ENCODE measurements around the gene SHISAL1. TPM values are rescaled to one million over a fixed set of nuclear protein-coding genes. Genes with fewer than 3 reads are reported as not detected.
"Not testable (repeated sequence)": the region's sequence is repeated elsewhere in the genome, so short reads cannot be mapped to it uniquely, and the experiment has no call there.

The SHISAL1 gene
- total RNA-seq, 2 donors from 2014 or later: not detected

DNA sequence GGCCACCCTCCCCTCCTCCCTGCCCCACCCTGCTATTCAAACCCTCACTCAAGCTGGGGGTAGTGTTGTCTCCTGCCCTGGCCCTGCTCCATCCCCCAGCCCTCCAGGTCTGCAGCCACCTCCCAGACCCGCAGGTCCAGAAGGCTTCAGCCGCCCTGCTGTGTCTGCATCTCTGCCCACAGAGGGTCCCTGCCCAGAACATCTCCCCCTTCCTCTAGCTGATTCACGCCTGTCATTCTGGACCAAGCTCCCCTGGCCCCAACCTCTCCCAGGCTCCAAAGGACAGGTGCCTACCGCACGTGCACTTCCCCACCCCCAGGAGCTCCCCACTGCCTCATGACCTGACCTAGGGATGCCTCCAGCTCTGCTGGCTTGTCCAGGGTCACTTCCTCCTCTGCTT is 16.0 kb upstream of the SHISAL1 start:
- peaks cover 19 to 22% of the 10 kb centered on the region in 2 donors for H3K4me1 Mint-ChIP-seq (ENCODE audit: low read depth in 2 of 2)

DNA sequence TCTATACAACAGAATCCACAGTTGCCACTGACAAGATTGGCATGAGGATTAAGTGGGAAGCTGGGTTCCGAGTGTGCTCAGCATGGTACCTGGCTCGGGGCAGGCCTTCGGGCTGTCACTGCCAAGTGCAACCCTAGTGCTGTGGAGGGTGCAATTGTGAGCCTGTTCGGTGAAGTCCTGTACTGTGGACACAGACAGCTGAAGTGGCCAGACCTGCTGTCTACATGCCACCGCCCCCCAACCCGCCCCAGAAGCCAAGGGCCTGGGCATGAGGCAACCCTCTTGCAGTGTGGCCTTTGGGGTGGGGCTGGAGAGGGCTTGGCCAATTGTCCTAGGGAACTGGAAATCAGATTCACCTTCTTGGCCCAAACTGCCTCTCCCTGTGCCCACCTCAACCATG is 15.6 kb upstream of the SHISAL1 start:
- ATAC-seq (no peak), DNase-seq (ENCODE audit: low spot score) (no peak)
- H3K4me3 Mint-ChIP-seq: no peak overlapping the region
- H3K27me3 Mint-ChIP-seq: peaks cover 32 to 49% of the 10 kb centered on the region in 2 donors
- no peak overlapping the region for H3K27ac Mint-ChIP-seq
- no peaks in the 10 kb centered on the region for H3K9me3 Mint-ChIP-seq
- H3K36me3 Mint-ChIP-seq: no peaks in the 10 kb centered on the region
- peaks cover 19 to 22% of the 10 kb centered on the region in 2 donors for H3K4me1 Mint-ChIP-seq (ENCODE audit: low read depth in 2 of 2)

More for the DNA sequence above, 16.0 kb upstream of the SHISAL1 start:
- H3K27me3 Mint-ChIP-seq: peaks cover 27 to 44% of the 10 kb centered on the region in 2 donors
- H3K9me3 Mint-ChIP-seq: no peaks in the 10 kb centered on the region
- ATAC-seq: no peak
- no peak overlapping the region for H3K27ac Mint-ChIP-seq
- DNase-seq (ENCODE audit: low spot score): no peak
- H3K4me3 Mint-ChIP-seq: no peak overlapping the region
- no peaks in the 10 kb centered on the region for H3K36me3 Mint-ChIP-seq

DNA sequence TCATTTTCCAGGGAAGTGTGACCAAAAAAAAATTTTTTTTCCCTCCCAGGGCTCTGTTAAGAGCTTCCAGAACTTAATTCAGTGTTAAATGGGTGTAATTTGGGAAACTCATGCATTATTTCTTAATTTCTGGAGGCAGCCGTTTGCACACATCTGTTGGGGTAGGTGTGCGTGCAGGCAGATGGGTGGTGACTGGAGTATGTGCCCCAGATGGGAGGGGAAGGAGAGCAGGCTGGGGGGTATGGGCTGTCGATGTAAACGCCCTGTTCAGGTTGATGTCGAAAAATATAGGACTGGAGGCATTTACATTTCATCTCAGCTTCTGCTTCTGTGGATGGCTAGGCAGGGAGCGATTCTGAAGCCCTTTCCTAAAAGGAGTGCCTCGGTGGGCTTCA is 13.7 kb upstream of the SHISAL1 start:
- Mint-ChIP-seq H3K27ac (no peak overlapping the region), H3K36me3 (no peaks in the 10 kb centered on the region), H3K4me3 (peak overlapping the region; percentile 63), H3K9me3 (no peaks in the 10 kb centered on the region), H3K4me1 (ENCODE audit: low read depth in 2 of 2) (peaks cover 16 to 17% of the 10 kb centered on the region in 2 donors), H3K27me3 (peaks cover 31 to 49% of the 10 kb centered on the region in 2 donors)
- no peak for ATAC-seq
- DNase-seq (ENCODE audit: low spot score): no peak

DNA sequence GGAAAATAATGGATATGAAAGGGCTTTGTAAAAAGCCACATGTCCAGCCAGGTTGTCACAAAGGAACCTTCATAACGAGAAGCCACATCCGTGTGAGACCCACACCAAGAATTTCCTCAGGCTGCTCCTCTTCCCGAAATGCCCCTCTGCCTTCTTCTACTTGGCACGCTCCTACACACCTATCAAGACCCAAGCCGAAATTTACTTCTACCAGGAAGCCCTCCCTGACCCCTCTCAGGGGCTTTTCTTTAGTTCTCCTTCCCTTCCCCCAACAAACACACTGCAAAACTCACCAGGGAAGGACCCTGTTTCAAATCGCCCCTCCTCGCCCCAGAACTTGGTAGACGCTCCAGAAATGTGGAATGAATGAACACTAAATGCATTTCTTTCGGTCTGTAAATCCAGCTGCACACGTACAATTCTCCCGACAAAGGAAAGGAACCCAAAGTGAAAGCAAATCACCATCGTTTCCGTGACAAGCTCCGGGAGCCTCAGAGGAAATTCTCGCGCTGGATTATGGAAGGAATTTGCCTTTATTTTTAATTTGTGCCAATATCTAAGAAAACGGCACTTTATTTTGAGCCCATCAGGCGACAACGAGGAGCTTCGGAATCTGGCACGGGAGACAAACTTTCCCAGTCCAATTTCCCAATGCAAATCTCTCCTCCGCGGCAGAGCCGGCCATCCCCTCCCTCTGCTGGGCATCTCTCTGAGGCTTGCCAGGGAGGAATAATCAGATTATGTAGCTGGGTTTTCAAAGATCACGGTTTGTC is 13.2 kb upstream of the SHISAL1 start:
- Mint-ChIP-seq H3K27ac (no peak overlapping the region), H3K4me3 (peak overlapping the region; percentile 63), H3K36me3 (no peaks in the 10 kb centered on the region), H3K4me1 (ENCODE audit: low read depth in 2 of 2) (peaks cover 16 to 17% of the 10 kb centered on the region in 2 donors), H3K9me3 (no peaks in the 10 kb centered on the region), H3K27me3 (peaks cover 31 to 49% of the 10 kb centered on the region in 2 donors)
- ATAC-seq (no peak), DNase-seq (ENCODE audit: low spot score) (no peak)

- not testable (repeated sequence) for ATAC-seq; H3K27ac Mint-ChIP-seq; H3K4me1 Mint-ChIP-seq (ENCODE audit: low read depth in 2 of 2); H3K4me3 Mint-ChIP-seq; H3K9me3 Mint-ChIP-seq; H3K36me3 Mint-ChIP-seq; DNase-seq (ENCODE audit: low spot score)
- peaks cover 22 to 37% of the 10 kb centered on the region in 2 donors for H3K27me3 Mint-ChIP-seq
These were observed 10.5 kb upstream of the SHISAL1 start for GRCh38 chr22:44323140-44323790.

DNA sequence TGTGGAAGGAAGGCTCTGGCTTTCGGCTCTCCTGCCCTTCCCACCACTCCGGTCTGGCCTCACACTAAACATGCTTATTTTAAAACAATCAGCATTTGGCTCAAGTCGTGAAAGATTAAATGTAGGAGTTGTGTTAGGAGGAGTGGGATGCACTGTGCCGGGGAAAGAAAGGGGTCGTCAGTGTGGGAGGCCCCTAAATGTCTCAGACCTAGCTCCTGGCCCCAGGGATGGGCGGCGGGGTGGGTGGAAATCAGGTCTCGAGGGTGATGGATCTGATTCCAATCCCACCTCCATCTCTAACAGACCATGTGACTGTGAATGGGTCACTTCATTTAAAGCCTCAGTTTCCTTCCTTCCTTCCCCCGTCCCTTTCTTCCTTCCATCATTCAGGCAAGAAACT is 6.9 kb upstream of the SHISAL1 start:
- DNase-seq (ENCODE audit: low spot score) (no peak), ATAC-seq (no peak)
- Mint-ChIP-seq H3K9me3 (no peaks in the 10 kb centered on the region), H3K4me3 (no peak overlapping the region), H3K4me1 (ENCODE audit: low read depth in 2 of 2) (peaks cover 4% of the 10 kb centered on the region in 2 donors), H3K36me3 (no peaks in the 10 kb centered on the region), H3K27me3 (peaks cover 9 to 16% of the 10 kb centered on the region in 2 donors), H3K27ac (no peak overlapping the region)

DNA sequence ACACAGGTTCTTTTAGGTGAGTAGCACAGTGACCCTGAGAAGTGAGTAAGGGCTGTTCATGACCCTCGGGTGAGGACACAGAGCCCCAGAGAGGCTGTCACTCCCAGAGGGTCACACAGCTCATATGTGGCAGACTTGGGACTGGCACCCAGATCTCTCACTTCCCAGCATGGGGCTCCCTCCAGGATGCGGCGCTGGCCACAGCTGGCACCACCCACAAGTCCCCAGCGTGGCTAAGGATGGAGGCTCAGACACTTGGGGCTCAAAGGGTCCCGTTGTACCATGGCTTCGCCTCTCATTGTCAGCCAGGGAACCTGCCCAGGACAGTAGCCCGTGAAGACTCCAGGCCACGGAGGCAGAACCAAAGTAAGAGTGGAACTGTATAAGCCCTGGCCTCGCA is 6.0 kb upstream of the SHISAL1 start:
- DNase-seq (ENCODE audit: low spot score) (no peak), ATAC-seq (no peak)
- no peak overlapping the region for H3K27ac Mint-ChIP-seq
- H3K36me3 Mint-ChIP-seq: no peaks in the 10 kb centered on the region
- no peak overlapping the region for H3K4me3 Mint-ChIP-seq
- peaks cover 8 to 14% of the 10 kb centered on the region in 2 donors for H3K27me3 Mint-ChIP-seq
- no peaks in the 10 kb centered on the region for H3K9me3 Mint-ChIP-seq
- H3K4me1 Mint-ChIP-seq (ENCODE audit: low read depth in 2 of 2): peaks cover 10% of the 10 kb centered on the region in 2 donors

DNA sequence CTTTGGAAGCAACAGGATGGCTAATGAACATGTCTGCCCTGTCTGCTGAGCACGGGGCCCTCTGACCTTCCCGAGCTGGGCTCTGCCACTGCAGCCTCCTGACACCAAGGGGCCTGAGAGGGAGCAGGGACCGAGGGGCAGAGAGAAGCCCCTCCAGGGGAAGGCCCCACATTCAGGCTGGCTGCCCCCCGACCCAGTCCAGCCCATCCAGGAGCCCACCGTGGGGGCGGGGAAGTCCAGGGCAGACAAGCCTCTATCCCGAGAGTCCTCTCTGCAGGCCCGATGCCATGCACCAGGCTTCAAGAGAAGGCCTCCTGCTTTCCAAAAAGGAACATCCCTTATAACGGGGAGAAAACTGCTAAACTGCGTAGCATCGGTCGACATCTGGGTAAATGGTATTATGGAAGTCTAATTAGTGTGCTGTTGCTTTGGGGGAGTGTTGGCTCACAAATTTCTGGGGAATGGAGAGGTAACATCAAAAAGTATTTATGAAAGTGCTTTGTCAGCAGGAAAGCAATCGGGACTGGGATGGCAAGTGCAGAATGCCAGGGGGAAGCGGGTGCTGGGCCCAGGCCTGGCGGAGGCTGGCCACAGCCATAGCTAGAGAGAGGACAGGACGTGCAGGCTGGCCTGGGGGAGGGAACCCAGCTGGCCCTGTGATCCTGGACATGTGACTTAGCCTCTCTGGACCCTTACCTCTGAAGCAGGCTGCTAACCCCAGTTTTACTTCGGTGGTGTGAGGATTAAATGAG is 5.3 kb upstream of the SHISAL1 start:
- H3K27ac Mint-ChIP-seq: no peak overlapping the region
- DNase-seq (ENCODE audit: low spot score) (no peak), ATAC-seq (no peak)
- peaks cover 3 to 8% of the 10 kb centered on the region in 2 donors for H3K27me3 Mint-ChIP-seq
- H3K4me1 Mint-ChIP-seq (ENCODE audit: low read depth in 2 of 2): peaks cover 10% of the 10 kb centered on the region in 2 donors
- no peak overlapping the region for H3K4me3 Mint-ChIP-seq
- no peaks in the 10 kb centered on the region for H3K36me3 Mint-ChIP-seq
- no peaks in the 10 kb centered on the region for H3K9me3 Mint-ChIP-seq

- no peaks in the 10 kb centered on the region for H3K9me3 Mint-ChIP-seq
- ATAC-seq: no peak
- H3K27me3 Mint-ChIP-seq: no peaks in the 10 kb centered on the region
These were observed 4.3 kb upstream of the SHISAL1 start for GRCh38 chr22:44317123-44317444.

DNA sequence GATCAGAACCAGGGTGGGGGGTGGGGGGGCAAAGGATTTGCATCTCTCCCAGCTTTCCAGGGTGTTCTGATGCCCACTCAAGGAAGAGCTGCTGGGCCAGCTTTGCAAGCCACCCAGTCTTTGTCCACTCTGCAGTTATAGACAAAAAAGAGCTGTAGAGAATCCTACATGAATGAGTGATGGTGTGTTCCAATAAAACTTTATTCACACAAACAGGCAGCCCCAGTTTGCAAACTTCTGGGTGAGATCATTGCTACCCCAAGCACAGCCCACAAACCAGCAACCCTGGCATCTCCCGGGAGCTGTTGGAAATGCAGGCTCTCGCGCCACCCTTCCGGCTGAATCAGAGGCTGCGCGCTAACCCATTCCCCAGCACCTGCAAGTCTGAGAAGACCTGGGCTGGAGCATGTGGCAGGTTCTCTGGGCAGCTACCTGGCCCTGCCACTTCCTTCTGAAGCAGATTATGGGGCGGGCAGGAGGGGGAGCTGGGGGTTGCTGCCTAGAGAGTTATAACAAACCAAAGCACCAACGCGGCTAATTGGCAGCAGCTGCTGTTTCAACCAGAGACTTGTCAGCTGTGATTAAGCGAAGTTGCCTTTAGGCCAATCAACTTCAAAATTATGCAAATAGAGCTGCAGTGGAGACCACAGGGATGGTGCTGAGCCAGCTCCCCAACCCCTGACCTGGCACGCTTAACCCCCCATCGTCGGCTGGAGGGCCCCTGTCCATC is 3.8 kb upstream of the SHISAL1 start:
- DNase-seq (ENCODE audit: low spot score) (no peak), ATAC-seq (no peak)
- Mint-ChIP-seq H3K4me3 (no peak overlapping the region), H3K27me3 (no peaks in the 10 kb centered on the region), H3K9me3 (no peaks in the 10 kb centered on the region), H3K36me3 (no peaks in the 10 kb centered on the region), H3K4me1 (ENCODE audit: low read depth in 2 of 2) (peaks cover 10% of the 10 kb centered on the region in 2 donors), H3K27ac (no peak overlapping the region)

More at GRCh38 chr22:44317123-44317444, 4.3 kb upstream of the SHISAL1 start:
- H3K36me3 Mint-ChIP-seq: no peaks in the 10 kb centered on the region
- H3K4me1 Mint-ChIP-seq (ENCODE audit: low read depth in 2 of 2): peaks cover 10% of the 10 kb centered on the region in 2 donors
- H3K4me3 Mint-ChIP-seq: no peak overlapping the region
- H3K27ac Mint-ChIP-seq: no peak overlapping the region
- no peak for DNase-seq (ENCODE audit: low spot score)

- H3K4me3 Mint-ChIP-seq: no peak overlapping the region
- no peak overlapping the region for H3K27ac Mint-ChIP-seq
- DNase-seq (ENCODE audit: low spot score): no peak
- no peaks in the 10 kb centered on the region for H3K27me3 Mint-ChIP-seq
- H3K4me1 Mint-ChIP-seq (ENCODE audit: low read depth in 2 of 2): peaks cover 10% of the 10 kb centered on the region in 2 donors
- ATAC-seq: no peak
- H3K36me3 Mint-ChIP-seq: no peaks in the 10 kb centered on the region
- no peaks in the 10 kb centered on the region for H3K9me3 Mint-ChIP-seq
These were observed 1.8 kb upstream of the SHISAL1 start for GRCh38 chr22:44314425-44315067.

- Mint-ChIP-seq H3K9me3 (no peaks in the 10 kb centered on the region), H3K27me3 (no peaks in the 10 kb centered on the region), H3K27ac (no peak overlapping the region), H3K4me3 (no peak overlapping the region), H3K4me1 (ENCODE audit: low read depth in 2 of 2) (peaks cover 10% of the 10 kb centered on the region in 2 donors), H3K36me3 (no peaks in the 10 kb centered on the region)
- DNase-seq (ENCODE audit: low spot score): no peak
- no peak for ATAC-seq
These were observed 745 bp upstream of the SHISAL1 start for GRCh38 chr22:44313385-44314006.

DNA sequence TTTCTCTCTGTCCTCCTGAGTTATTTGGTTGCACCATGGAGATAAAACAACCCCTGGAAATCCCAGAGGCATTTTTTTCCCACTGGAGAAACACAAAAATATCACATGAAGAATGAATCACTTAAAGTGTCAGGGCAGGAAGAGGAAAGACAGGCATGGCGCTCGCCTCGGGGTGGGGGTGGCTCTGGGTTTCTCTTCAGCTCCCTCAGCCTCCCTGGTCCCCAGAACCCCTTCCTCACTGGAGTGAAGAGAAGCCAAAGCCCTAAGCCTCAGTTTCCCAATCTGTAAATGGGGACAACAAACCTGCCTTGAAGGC is 938 bp downstream of the SHISAL1 start:
- no peaks in the 10 kb centered on the region for H3K9me3 Mint-ChIP-seq
- DNase-seq (ENCODE audit: low spot score): no peak
- ATAC-seq: no peak

More for the DNA sequence above, 938 bp downstream of the SHISAL1 start:
- Mint-ChIP-seq H3K27ac (no peak overlapping the region), H3K27me3 (no peaks in the 10 kb centered on the region), H3K4me3 (no peak overlapping the region), H3K36me3 (no peaks in the 10 kb centered on the region), H3K4me1 (ENCODE audit: low read depth in 2 of 2) (peaks cover 10 to 11% of the 10 kb centered on the region in 2 donors)
